Trophoblast cell (in vitro differentiated cells and primary cell): Measurements from ENCODE around the gene TCERG1L.
"Not testable (repeated sequence)": the region's sequence is repeated elsewhere in the genome, so short reads cannot be mapped to it uniquely, and the experiment has no call there.

Experiments
- DNase-seq, 2 donors: peaks; one replicate each; pipeline ENCODE4 v3.0.0-alpha.2; 2016
- H2AFZ ChIP-seq: 2 replicates; pipeline ENCODE4 v1.6.1; 2013; ENCODE audit warnings: low read length, moderate library complexity, mild to moderate bottlenecking; ENCODE audit not compliant: insufficient read depth, poor library complexity
- H2AK5ac ChIP-seq: 2 replicates; pipeline ENCODE4 v1.6.1; 2013; ENCODE audit warnings: mild to moderate bottlenecking, low read length
- H2BK120ac ChIP-seq: 2 replicates; pipeline ENCODE4 v1.6.1; 2013; ENCODE audit warnings: low read length, mild to moderate bottlenecking, moderate library complexity; ENCODE audit not compliant: insufficient read depth, poor library complexity
- H2BK12ac ChIP-seq: 2 replicates; pipeline ENCODE4 v1.6.1; 2013; ENCODE audit warnings: mild to moderate bottlenecking, low read length, moderate library complexity
- H2BK5ac ChIP-seq: 2 replicates; pipeline ENCODE4 v1.6.1; 2013; ENCODE audit warnings: low read length, low read depth, moderate library complexity, mild to moderate bottlenecking; ENCODE audit not compliant: poor library complexity
- H3K14ac ChIP-seq: 2 replicates; pipeline ENCODE4 v1.6.1; 2013; ENCODE audit warnings: mild to moderate bottlenecking, low read length
- H3K18ac ChIP-seq: 2 replicates; pipeline ENCODE4 v1.6.1; 2013; ENCODE audit warnings: mild to moderate bottlenecking, low read length
- H3K23ac ChIP-seq: 2 replicates; pipeline ENCODE4 v1.6.1; 2013; ENCODE audit warnings: low read length
- H3K27ac ChIP-seq: 2 replicates; pipeline ENCODE4 v1.5.1; 2013; ENCODE audit warnings: low read depth, mild to moderate bottlenecking, inconsistent platforms, low read length, moderate library complexity
- H3K27me3 ChIP-seq: 2 replicates; pipeline ENCODE4 v1.6.1; 2013; ENCODE audit warnings: inconsistent platforms, mild to moderate bottlenecking, low read length, moderate library complexity; ENCODE audit not compliant: insufficient read depth
- H3K36me3 ChIP-seq, 2 experiments: 1 replicate in 1 of 2; 2 replicates in 1 of 2; pipeline ENCODE4 v1.6.1; 2013; ENCODE audit warnings: low read length in 2 of 2, mild to moderate bottlenecking in 2 of 2, moderate library complexity in 1 of 2; ENCODE audit not compliant: insufficient read depth in 2 of 2, control insufficient read depth in 1 of 2
- H3K4ac ChIP-seq: 2 replicates; pipeline ENCODE4 v1.6.1; 2013; ENCODE audit warnings: low read depth, mild to moderate bottlenecking, low read length, moderate library complexity
- H3K4me1 ChIP-seq, 2 experiments: 1 replicate in 1 of 2; 2 replicates in 1 of 2; pipeline ENCODE4 v1.6.1; 2013; ENCODE audit warnings: low read length in 2 of 2, mild to moderate bottlenecking in 2 of 2, moderate library complexity in 1 of 2; ENCODE audit not compliant: insufficient read depth in 2 of 2, control insufficient read depth in 1 of 2
- H3K4me2 ChIP-seq: 2 replicates; pipeline ENCODE4 v1.6.1; 2013; ENCODE audit warnings: inconsistent platforms, mild to moderate bottlenecking, low read length, moderate library complexity
- H3K4me3 ChIP-seq: 2 replicates; pipeline ENCODE4 v1.5.1; 2013; ENCODE audit warnings: mild to moderate bottlenecking, low read depth, low read length, inconsistent platforms
- H3K79me1 ChIP-seq: one replicate; pipeline ENCODE4 v1.6.1; 2013; ENCODE audit warnings: low read length
- H3K79me2 ChIP-seq: 2 replicates; pipeline ENCODE4 v1.6.1; 2013; ENCODE audit warnings: low read length, mild to moderate bottlenecking; ENCODE audit not compliant: control insufficient read depth, insufficient read depth, poor library complexity
- H3K9ac ChIP-seq: 2 replicates; pipeline ENCODE4 v1.6.1; 2013; ENCODE audit warnings: mild to moderate bottlenecking, low read length
- H3K9me3 ChIP-seq: 2 replicates; pipeline ENCODE4 v1.6.1; 2013; ENCODE audit warnings: low read depth, mild to moderate bottlenecking, control low read depth, inconsistent platforms, low read length; ENCODE audit not compliant: insufficient read depth
- H4K12ac ChIP-seq: 2 replicates; pipeline ENCODE4 v1.6.1; 2013; ENCODE audit warnings: low read depth, mild to moderate bottlenecking, low read length, moderate library complexity
- H4K8ac ChIP-seq: 2 replicates; pipeline ENCODE4 v1.6.1; 2013; ENCODE audit warnings: low read depth, mild to moderate bottlenecking, low read length, moderate library complexity
- H4K91ac ChIP-seq: one replicate; pipeline ENCODE4 v1.6.1; 2013; ENCODE audit warnings: low read depth, mild to moderate bottlenecking, low read length, moderate library complexity
- WGBS: extraction: QIAGEN DNeasy Blood & Tissue Kit; methylation state at CpG from one replicate; pipeline ENCODE4 v1.1.7; 2013; ENCODE audit warnings: missing lambda C conversion rate; ENCODE audit not compliant: insufficient read length, insufficient coverage; ENCODE audit errors: extremely low coverage; 5-methylcytosine and 5-hydroxymethylcytosine counted together

TCERG1L gene

GRCh38 chr10:131100418-131101410 lies 210.8 kb downstream of the TCERG1L start:
- not testable (repeated sequence) for H3K4me3 ChIP-seq, H3K27me3 ChIP-seq, H3K23ac ChIP-seq, H3K27ac ChIP-seq, H3K79me2 ChIP-seq, H3K4me1 ChIP-seq, H3K14ac ChIP-seq, H2BK5ac ChIP-seq, H2BK120ac ChIP-seq, H3K9ac ChIP-seq, H4K12ac ChIP-seq, H3K9me3 ChIP-seq, H2BK12ac ChIP-seq, H4K91ac ChIP-seq, H3K4ac ChIP-seq, H3K79me1 ChIP-seq, H3K4me2 ChIP-seq, H2AK5ac ChIP-seq, H3K18ac ChIP-seq, H2AFZ ChIP-seq, H3K36me3 ChIP-seq, H4K8ac ChIP-seq
- peak in 1 of 2 donors; percentile 64 for DNase-seq
- no CpG with 5 or more reads among the region's 16 CpGs for WGBS

DNA sequence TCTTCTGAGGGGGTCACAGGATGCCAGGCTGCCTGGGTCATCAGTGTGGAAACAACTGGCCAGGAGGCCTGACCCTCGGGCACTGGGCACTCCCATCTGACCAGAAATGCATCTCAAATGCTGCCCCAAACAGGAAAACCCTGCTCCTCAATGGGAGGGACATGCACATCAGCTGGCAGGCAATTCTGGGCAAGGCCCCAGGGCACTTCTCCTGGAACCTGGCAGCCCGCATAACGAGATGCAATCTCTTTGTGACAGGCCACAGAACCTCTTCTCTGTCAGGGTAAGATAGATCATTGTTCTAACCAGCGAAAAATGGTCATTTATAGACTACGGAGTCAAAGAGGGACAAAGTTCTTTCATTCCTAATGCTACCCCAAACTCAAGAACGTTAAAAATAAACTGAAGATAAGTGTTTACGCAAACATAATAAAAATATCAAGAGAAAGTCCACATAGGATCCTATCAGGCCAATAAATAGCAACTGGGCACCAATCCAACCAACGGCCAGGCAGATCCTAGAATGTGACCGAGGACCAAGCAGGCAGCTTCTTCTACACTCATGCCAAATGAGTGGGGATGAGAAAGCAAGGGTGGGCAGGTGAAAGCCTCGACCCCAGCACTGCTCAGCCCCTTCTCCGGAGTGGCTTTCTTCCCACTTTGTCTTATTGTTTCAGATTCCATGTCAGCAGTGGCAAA lies 212.3 kb downstream of the TCERG1L start:
- no peak overlapping the region for H4K12ac ChIP-seq
- H4K91ac ChIP-seq, result peak overlapping the region; percentile 23
- H3K14ac ChIP-seq, result no peak overlapping the region
- DNase-seq, result peak; percentile 92 to 99
- no peaks in the 10 kb centered on the region for H3K27me3 ChIP-seq
- WGBS, result no CpG with 5 or more reads among the region's 11 CpGs
- no peak overlapping the region for H3K18ac ChIP-seq
- no peak overlapping the region for H3K4me2 ChIP-seq
- H4K8ac ChIP-seq, result no peak overlapping the region
- no peaks in the 10 kb centered on the region for H3K9me3 ChIP-seq
- H2BK120ac ChIP-seq, result no peak overlapping the region
- no peak overlapping the region for H2AFZ ChIP-seq
- H3K4me1 ChIP-seq, result peaks cover 13 to 19% of the 10 kb centered on the region in 2 experiments
- no peak overlapping the region for H3K27ac ChIP-seq
- no peak overlapping the region for H3K4me3 ChIP-seq
- peaks cover 2% of the 10 kb centered on the region in 2 experiments for H3K36me3 ChIP-seq
- H2AK5ac ChIP-seq, result no peak overlapping the region
- peak overlapping the region; percentile 67 for H2BK12ac ChIP-seq
- H3K23ac ChIP-seq, result no peak overlapping the region
- H3K79me1 ChIP-seq, result peaks cover 15% of the 10 kb centered on the region
- no peak overlapping the region for H3K9ac ChIP-seq
- no peak overlapping the region for H3K4ac ChIP-seq
- H3K79me2 ChIP-seq, result peaks cover 5% of the 10 kb centered on the region
- no peak overlapping the region for H2BK5ac ChIP-seq

DNA sequence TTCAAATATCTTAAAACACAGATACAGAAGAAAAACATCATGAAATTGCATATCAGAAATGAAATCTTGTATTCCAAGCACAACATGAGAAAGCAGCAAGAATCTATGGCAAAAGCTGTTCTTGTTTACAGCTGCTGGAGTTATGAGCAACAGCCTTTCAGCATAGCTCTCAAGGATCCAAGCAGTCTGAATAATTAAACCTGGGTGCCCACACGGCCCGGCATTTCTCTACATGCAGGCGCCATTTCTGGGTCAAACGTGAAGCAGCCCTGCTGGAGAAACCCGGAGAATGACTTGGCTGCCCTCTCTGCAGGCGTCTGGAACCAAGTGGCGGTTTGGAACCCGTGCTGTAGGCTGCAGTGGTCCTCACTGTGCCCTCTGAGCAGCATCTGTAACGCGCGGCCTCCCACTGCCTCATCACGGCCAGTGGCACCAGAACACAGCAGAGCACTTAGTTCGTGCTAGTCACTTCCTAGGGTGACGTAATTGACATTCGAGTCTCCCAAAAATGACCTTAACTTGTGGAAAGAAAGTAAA lies 213.0 kb downstream of the TCERG1L start:
- H2BK12ac ChIP-seq, result peak overlapping the region; percentile 67
- H3K4me3 ChIP-seq, result no peak overlapping the region
- H3K4ac ChIP-seq, result no peak overlapping the region
- no peak overlapping the region for H3K27ac ChIP-seq
- no peak overlapping the region for H4K8ac ChIP-seq
- H2AFZ ChIP-seq, result no peak overlapping the region
- H4K91ac ChIP-seq, result peak overlapping the region; percentile 23
- H3K9me3 ChIP-seq, result no peaks in the 10 kb centered on the region
- no peak overlapping the region for H2BK120ac ChIP-seq
- H3K79me2 ChIP-seq, result peaks cover 9% of the 10 kb centered on the region
- H3K79me1 ChIP-seq, result peaks cover 22% of the 10 kb centered on the region
- no peak overlapping the region for H2BK5ac ChIP-seq
- H3K9ac ChIP-seq, result no peak overlapping the region
- DNase-seq, result peak; percentile 72 to 90
- no peak overlapping the region for H3K18ac ChIP-seq
- no peak overlapping the region for H3K14ac ChIP-seq
- H2AK5ac ChIP-seq, result peak overlapping the region; percentile 31
- no peak overlapping the region for H3K23ac ChIP-seq
- peaks cover 18 to 23% of the 10 kb centered on the region in 2 experiments for H3K4me1 ChIP-seq
- no peak overlapping the region for H4K12ac ChIP-seq
- H3K36me3 ChIP-seq, result peaks cover 2% of the 10 kb centered on the region in 2 experiments
- no peaks in the 10 kb centered on the region for H3K27me3 ChIP-seq
- WGBS, result no CpG with 5 or more reads among the region's 15 CpGs
- no peak overlapping the region for H3K4me2 ChIP-seq

DNA sequence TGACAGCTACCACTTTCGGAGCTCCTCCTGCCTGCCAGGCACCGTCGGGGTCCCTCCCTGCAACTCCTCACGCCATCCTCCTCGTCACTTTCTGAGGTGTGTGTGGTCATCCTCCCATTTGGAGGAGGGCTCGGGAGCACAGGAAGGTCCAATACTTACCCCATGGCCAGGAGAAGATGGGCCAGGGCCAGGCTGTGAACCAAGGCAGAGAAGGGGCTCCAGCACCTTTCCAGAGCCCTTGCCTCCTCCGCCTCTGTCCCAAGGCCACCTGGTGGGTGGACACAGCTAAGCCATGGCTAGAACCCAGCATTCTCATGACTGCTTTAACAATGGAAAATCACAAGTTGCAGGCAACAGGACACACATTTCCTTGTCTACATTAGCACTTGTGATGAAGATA lies 215.5 kb downstream of the TCERG1L start:
- Histone ChIP-seq H2BK12ac (peak overlapping the region; percentile 98), H3K23ac (no peak overlapping the region), H4K8ac (peak overlapping the region; percentile 49), H3K14ac (peak overlapping the region; percentile 1), H3K4ac (peak overlapping the region; percentile 38), H3K27ac (no peak overlapping the region), H3K27me3 (no peaks in the 10 kb centered on the region), H4K91ac (peak overlapping the region; percentile 48), H3K9ac (no peak overlapping the region), H3K9me3 (no peaks in the 10 kb centered on the region), H2AFZ (no peak overlapping the region), H3K4me1 (peaks cover 18 to 23% of the 10 kb centered on the region in 2 experiments), H2BK5ac (peak overlapping the region; percentile 25), H2AK5ac (peak overlapping the region; percentile 1), H3K36me3 (peaks cover 2% of the 10 kb centered on the region in 2 experiments), H3K4me3 (no peak overlapping the region), H3K18ac (peak overlapping the region; percentile 0), H4K12ac (no peak overlapping the region), H3K79me2 (peaks cover 9% of the 10 kb centered on the region), H3K79me1 (peaks cover 25% of the 10 kb centered on the region), H3K4me2 (no peak overlapping the region), H2BK120ac (peak overlapping the region; percentile 94)
- DNase-seq, result no peak
- WGBS, result no CpG with 5 or more reads among the region's 7 CpGs
